Ovary (tissue), 9 donors: ENCODE measurements around the gene GALNT13. TPM values are rescaled to one million over a fixed set of nuclear protein-coding genes. Genes with fewer than 3 reads are reported as not detected.

ENCODE experiments used
- DNase-seq, 5 donors: peaks; one replicate each; pipeline ENCODE4 v3.0.0-alpha.2; 2019 to 2020
- H3K27ac ChIP-seq, 2 donors: fragments of 200-600 bp; one replicate each; pipeline versions ENCODE4 v1.5.1 to v1.8.0; 2019 to 2022
- H3K27me3 ChIP-seq: fragments of 200-600 bp; one replicate; pipeline ENCODE4 v1.8.0; 2022
- H3K36me3 ChIP-seq: fragments of 200-600 bp; sonication (generic); one replicate; pipeline ENCODE4 v1.5.1; 2019
- H3K4me1 ChIP-seq: one replicate; pipeline ENCODE4 v1.8.1; 2013; ENCODE audit warnings: mild to moderate bottlenecking, moderate library complexity; ENCODE audit not compliant: insufficient read depth
- H3K4me3 ChIP-seq: fragments of 200-600 bp; sonication (generic); one replicate; pipeline ENCODE4 v1.5.1; 2017
- H3K9me3 ChIP-seq, 2 donors: fragments of 200-600 bp in 1 of 2; sonication (generic) in 1 of 2; one replicate each; pipeline versions ENCODE4 v1.5.1 to v1.8.1; 2013 to 2019; ENCODE audit warnings: mild to moderate bottlenecking in 1 of 2, moderate library complexity in 1 of 2
- CTCF ChIP-seq, 3 donors: fragments of 450-650 bp in 2 of 3; fragments of 200-600 bp in 1 of 3; IDR thresholded peaks; one replicate each; pipeline versions ENCODE4 v1.5.1 to v1.8.0; 2016 to 2022; ENCODE audit warnings: antibody characterized with exemption in 3 of 3, mild to moderate bottlenecking in 1 of 3
- EP300 ChIP-seq: sonication (generic); formaldehyde crosslinking; IDR thresholded peaks from one replicate; pipeline ENCODE4 v1.6.1; 2017; ENCODE audit warnings: antibody characterized with exemption
- POLR2A ChIP-seq: fragments of 450-650 bp; IDR thresholded peaks from one replicate; pipeline ENCODE4 v1.6.1; 2017; ENCODE audit warnings: antibody characterized with exemption, mild to moderate bottlenecking, moderate library complexity
- WGBS, 3 donors: extraction: QIAGEN DNeasy Blood & Tissue Kit in 1 of 3; methylation state at CpG; one replicate each; pipeline versions ENCODE4 v1.1.5 to v1.1.7; 2013 to 2017; 5-methylcytosine and 5-hydroxymethylcytosine counted together
- intact Hi-C, 4 donors: fragments of 100-400 bp; cut with DNase I; formaldehyde crosslinking; loops; one replicate each; pipeline versions ENCODE4 v1.11.0 to v1.15.1; 2022 to 2023
- polyA plus RNA-seq, 2 donors: library from polyadenylated mRNA; stranded (reverse); fragments of 200-250 nt in 1 of 2; fragments of 350-450 nt in 1 of 2; fragmentation: Illumina TruSeq in 1 of 2; extraction: RNeasy Lipid Tissue Mini Kit (QIAGEN cat#74804) in 1 of 2; gene quantifications; one replicate each; pipeline ENCODE4 v1.2.3, GENCODE V29; 2013 to 2014
- total RNA-seq, 7 donors: library from RNA; depleted of rRNA in 2 of 7; stranded (reverse); fragments of >200 nt in 2 of 7; fragmentation: NEBNext Ultra II Directional in 3 of 7; extraction: Animal tissue kit (Norgen Biotek cat#: 25700) in 3 of 7; gene quantifications; one replicate each; pipeline versions ENCODE4 v1.1.0 to v1.2.4, GENCODE V29; 2016 to 2023
- donor health status: DM: no; HTN: no; CAD: no; lungs with moderate emphysema.
- donor health status: DM: no; HTN: no; CAD: no.
- donor health status: Bipolar disorder and iron deficiency.
- donor health status: DM: yes; HTN: yes; CAD: no.
- donor health status: DM: no; HTN: no; CAD: no.
- donor health status: DM: yes; HTN: yes; CAD: no.

GALNT13 gene
- total and polyA plus RNA-seq, 9 donors: 0.22 to 4.7 (median 1.1) TPM; not detected in 1

- no peaks in the 10 kb centered on the region for H3K9me3 ChIP-seq
- H3K4me1 ChIP-seq: no peaks in the 10 kb centered on the region
- WGBS, 3 donors: 38 to 45% (median 40%) methylated on average over 2 of the region's 2 CpGs
- no peak overlapping the region for H3K4me3 ChIP-seq
- TF ChIP-seq EP300 (no peak), CTCF (IDR thresholded peaks at IDR 0.05) (no peak), POLR2A (no peak)
- no peak overlapping the region for H3K27ac ChIP-seq
- no peaks in the 10 kb centered on the region for H3K36me3 ChIP-seq
- DNase-seq: no peak
- intact Hi-C loops: no loop called here
- H3K27me3 ChIP-seq: no peaks in the 10 kb centered on the region
Observed at GRCh38 chr2:154425994-154426393, 554.3 kb downstream of the GALNT13 start.

- H3K4me1 ChIP-seq: no peaks in the 10 kb centered on the region
- DNase-seq: no peak
- H3K36me3 ChIP-seq: no peaks in the 10 kb centered on the region
- WGBS, 3 donors: 81 to 89% (median 88%) methylated on average over 2 of the region's 2 CpGs
- H3K9me3 ChIP-seq: no peaks in the 10 kb centered on the region
- H3K4me3 ChIP-seq: no peak overlapping the region
- H3K27me3 ChIP-seq: no peaks in the 10 kb centered on the region
- TF ChIP-seq POLR2A (no peak), EP300 (no peak)
- H3K27ac ChIP-seq: no peak overlapping the region
- intact Hi-C loops: no loop called here
Observed at GRCh38 chr2:154427453-154427852, 555.7 kb downstream of the GALNT13 start.

- Histone ChIP-seq H3K36me3 (no peaks in the 10 kb centered on the region), H3K9me3 (no peaks in the 10 kb centered on the region), H3K27me3 (no peaks in the 10 kb centered on the region), H3K4me3 (no peak overlapping the region), H3K27ac (no peak overlapping the region), H3K4me1 (no peaks in the 10 kb centered on the region)
- intact Hi-C loops: no loop called here
- no peak for TF ChIP-seq EP300
- no peak for TF ChIP-seq POLR2A
- TF ChIP-seq CTCF (IDR thresholded peaks at IDR 0.05): no peak
- DNase-seq: no peak
- WGBS, 3 donors: 92 to 95% (median 92%) methylated on average over 8 of the region's 8 CpGs
Observed at GRCh38 chr2:154428022-154428421, 556.3 kb downstream of the GALNT13 start.

GRCh38 chr2:154433010-154433409, 561.3 kb downstream of the GALNT13 start:
- H3K27me3 ChIP-seq: no peaks in the 10 kb centered on the region
- no peak for DNase-seq
- no peak for TF ChIP-seq EP300
- TF ChIP-seq CTCF (IDR thresholded peaks at IDR 0.05): no peak
- TF ChIP-seq POLR2A: no peak
- no peak overlapping the region for H3K4me3 ChIP-seq
- no peaks in the 10 kb centered on the region for H3K9me3 ChIP-seq
- no peaks in the 10 kb centered on the region for H3K36me3 ChIP-seq
- no peak overlapping the region for H3K27ac ChIP-seq
- H3K4me1 ChIP-seq: no peaks in the 10 kb centered on the region
- intact Hi-C loops: no loop called here

GRCh38 chr2:154437104-154437503, 565.4 kb downstream of the GALNT13 start:
- 76 to 81% (median 78%) methylated on average over 8 of the region's 8 CpGs for WGBS, 3 donors

More at GRCh38 chr2:154437104-154437503, 565.4 kb downstream of the GALNT13 start:
- intact Hi-C loops: no loop called here
- Histone ChIP-seq H3K27me3 (no peaks in the 10 kb centered on the region), H3K4me3 (no peak overlapping the region), H3K36me3 (no peaks in the 10 kb centered on the region), H3K27ac (no peak overlapping the region), H3K4me1 (no peaks in the 10 kb centered on the region), H3K9me3 (no peaks in the 10 kb centered on the region)
- no peak for TF ChIP-seq POLR2A
- DNase-seq: no peak
